ENCODE measurements around the gene ANKRD11. TPM values are rescaled to one million over a fixed set of nuclear protein-coding genes. Genes with fewer than 3 reads are reported as not detected.

ANKRD11 gene
- total RNA-seq, 1 experiment from 2014 or later, result 266 TPM

- TF ChIP-seq SRF (IDR thresholded peaks at IDR 0.05; ENCODE audit: low read depth), result no peak
- no peak for TF ChIP-seq EGR1 (IDR thresholded peaks at IDR 0.05; ENCODE audit: low read depth)
- TF ChIP-seq YY1 (IDR thresholded peaks at IDR 0.05; ENCODE audit: extremely low read depth, insufficient replicate concordance, low read depth, low read length), result peak; percentile 36
- TF ChIP-seq CBX3 (IDR thresholded peaks at IDR 0.05; ENCODE audit: low read depth), result no peak
- no peak for TF ChIP-seq FOSL1 (IDR thresholded peaks at IDR 0.05; ENCODE audit: low read depth)
- TF ChIP-seq ATF3 (IDR thresholded peaks at IDR 0.05), result no peak
- TF ChIP-seq SP1 (IDR thresholded peaks at IDR 0.05; ENCODE audit: low read depth), result no peak
- TF ChIP-seq EZH2phosphoT487 (IDR thresholded peaks at IDR 0.05; ENCODE audit: borderline replicate concordance), result no peak
- no peak for TF ChIP-seq REST (IDR thresholded peaks at IDR 0.05; ENCODE audit: low read depth)
- no peak for TF ChIP-seq MAX (IDR thresholded peaks at IDR 0.05)
- TF ChIP-seq SIN3A (IDR thresholded peaks at IDR 0.05; ENCODE audit: low read depth), result no peak
Observed at GRCh38 chr16:89241187-89242007, 249.0 kb downstream of the ANKRD11 start (continued).

Data from HCT116 (cell line).